NB4 (cell line): ENCODE measurements around the gene POLRMT.

Source experiments
- CTCF ChIP-seq: IDR thresholded peaks from one replicate; pipeline ENCODE4 v1.5.1; 2012; ENCODE audit warnings: low read depth, low read length
- MAX ChIP-seq: IDR thresholded peaks from 2 replicates; pipeline ENCODE4 v1.6.1; 2011; ENCODE audit warnings: low read depth, low read length
- MYC ChIP-seq: IDR thresholded peaks from 2 replicates; pipeline ENCODE4 v1.6.1; 2011; ENCODE audit warnings: low read depth, low read length
- POLR2A ChIP-seq: IDR thresholded peaks from 2 replicates; pipeline ENCODE4 v1.6.1; 2011; ENCODE audit warnings: mild to moderate bottlenecking; ENCODE audit not compliant: insufficient read length; ENCODE audit errors: extremely low read depth

GRCh38 chr19:678791-679388 lies 45.6 kb upstream of the POLRMT start:
- TF ChIP-seq CTCF: no peak
- no peak for TF ChIP-seq MAX
- TF ChIP-seq POLR2A: no peak
- no peak for TF ChIP-seq MYC
